NCI-H1436 (cell line): ENCODE measurements around the gene CTBP1.

Experiments
- DNase-seq: peaks from one replicate; lab custom pipeline; 2025; lab: John Stamatoyannopoulos, UW

Gene CTBP1

GRCh38 chr4:1249731-1250526 lies 999 bp upstream of the CTBP1 start:
- no peak for DNase-seq

DNA sequence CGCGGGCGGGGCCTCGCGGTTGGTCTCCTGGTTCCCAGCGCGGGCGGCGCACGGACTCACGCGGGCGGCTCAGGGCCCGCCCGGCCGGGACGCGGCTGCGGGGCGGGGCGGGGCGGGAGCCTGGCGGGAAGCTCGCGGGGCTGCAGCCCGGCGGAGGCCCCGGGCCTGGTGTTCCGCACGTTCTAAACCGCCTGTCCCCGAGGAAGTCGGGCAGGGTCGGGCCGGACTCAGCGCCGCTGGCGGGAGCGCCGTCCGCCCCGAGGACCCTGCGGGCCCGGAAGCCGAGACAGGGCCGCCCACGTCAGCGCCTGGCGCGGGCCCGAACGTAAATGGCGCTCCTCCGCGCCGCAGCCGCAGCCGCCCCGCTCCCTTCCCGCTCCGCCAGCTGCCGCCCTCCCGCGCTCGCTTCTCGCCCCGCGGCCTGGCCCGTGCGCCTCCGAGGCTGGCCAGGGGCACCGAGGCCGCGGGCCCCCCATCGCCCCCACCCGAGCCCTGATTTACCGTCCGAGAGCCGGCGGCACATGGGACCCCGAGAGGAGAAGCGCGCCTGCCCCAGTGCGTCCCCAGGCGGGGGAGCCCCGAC lies 309 bp upstream of the CTBP1 start:
- peak; percentile 85 for DNase-seq

GRCh38 chr4:1247864-1248244 lies 1.1 kb downstream of the CTBP1 start:
- DNase-seq, result no peak

GRCh38 chr4:1246901-1247863 lies 1.7 kb downstream of the CTBP1 start:
- DNase-seq, result peak; percentile 22

DNA sequence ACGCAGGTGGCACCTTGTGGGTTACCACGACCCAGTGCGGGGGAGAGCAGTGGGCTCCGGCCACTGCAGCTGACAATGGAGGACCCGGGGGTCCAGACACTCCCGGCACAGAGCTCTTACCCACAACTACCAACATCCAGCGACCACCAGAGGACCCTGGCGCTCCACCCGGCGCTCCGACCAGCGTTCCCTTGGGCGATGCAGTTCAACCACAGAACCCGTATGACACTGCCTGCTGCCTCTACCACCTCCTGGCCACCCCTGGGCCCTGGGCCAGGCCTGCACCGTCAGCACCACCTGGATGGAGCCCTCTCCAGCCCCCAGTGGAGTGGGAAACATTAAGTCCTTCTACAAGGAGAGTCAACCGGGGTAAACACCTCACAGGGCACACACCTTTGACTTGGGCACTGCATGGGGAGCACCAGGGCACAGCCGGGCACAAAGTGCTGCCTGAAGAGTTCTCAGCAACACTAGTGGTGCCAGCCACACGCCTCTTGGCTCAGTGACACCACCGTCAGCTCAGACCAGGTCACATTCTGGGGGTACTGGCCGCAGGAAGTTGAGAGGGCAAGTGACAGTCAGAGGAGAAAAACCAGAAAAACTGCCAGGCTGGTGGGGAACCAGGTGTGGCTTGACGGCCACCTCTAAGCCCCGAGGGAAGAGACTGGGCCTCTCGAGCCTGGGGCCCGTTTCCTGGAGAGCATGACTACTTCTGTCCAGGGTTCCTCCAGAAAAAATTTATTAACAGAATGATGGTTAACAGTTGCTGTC lies 2.6 kb downstream of the CTBP1 start:
- DNase-seq, result no peak

GRCh38 chr4:1245481-1246051 lies 3.4 kb downstream of the CTBP1 start:
- DNase-seq, result no peak

- DNase-seq, result no peak
Measured at GRCh38 chr4:1244978-1245471, 3.9 kb downstream of the CTBP1 start.

- no peak for DNase-seq
Measured at GRCh38 chr4:1244081-1244977, 4.6 kb downstream of the CTBP1 start.

DNA sequence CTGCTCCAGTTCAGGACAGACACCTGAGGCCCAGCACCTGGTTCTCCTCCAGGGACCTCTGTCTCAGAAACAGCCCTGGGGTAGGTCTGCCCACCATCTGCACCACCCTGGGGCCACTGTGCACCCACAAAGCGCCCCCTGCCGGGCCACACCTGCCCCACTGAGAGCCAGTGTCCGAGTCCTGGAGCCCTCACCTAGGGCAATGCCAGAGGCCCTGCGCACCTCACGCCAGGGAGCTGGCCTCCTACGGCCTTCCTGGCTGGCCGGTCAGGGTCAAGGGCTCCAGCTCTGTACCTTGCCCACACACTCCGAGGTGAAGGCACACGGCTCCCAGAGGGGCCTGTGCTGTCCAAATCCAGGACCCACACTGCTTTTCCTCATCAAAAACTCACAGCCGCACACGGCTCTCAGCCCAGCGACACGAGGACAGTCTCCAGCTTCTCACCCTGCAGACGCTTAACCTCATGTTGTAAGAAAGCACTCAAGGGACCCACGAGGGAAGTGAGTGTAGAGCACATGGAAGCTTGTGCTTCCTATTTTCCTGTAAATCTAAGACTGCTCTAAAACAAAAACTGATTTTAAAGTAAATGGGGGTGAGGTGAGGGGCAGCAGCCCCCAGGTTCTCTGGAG lies 5.4 kb downstream of the CTBP1 start:
- DNase-seq, result no peak

- DNase-seq, result no peak
Measured at GRCh38 chr4:1242506-1243450, 6.2 kb downstream of the CTBP1 start.

DNA sequence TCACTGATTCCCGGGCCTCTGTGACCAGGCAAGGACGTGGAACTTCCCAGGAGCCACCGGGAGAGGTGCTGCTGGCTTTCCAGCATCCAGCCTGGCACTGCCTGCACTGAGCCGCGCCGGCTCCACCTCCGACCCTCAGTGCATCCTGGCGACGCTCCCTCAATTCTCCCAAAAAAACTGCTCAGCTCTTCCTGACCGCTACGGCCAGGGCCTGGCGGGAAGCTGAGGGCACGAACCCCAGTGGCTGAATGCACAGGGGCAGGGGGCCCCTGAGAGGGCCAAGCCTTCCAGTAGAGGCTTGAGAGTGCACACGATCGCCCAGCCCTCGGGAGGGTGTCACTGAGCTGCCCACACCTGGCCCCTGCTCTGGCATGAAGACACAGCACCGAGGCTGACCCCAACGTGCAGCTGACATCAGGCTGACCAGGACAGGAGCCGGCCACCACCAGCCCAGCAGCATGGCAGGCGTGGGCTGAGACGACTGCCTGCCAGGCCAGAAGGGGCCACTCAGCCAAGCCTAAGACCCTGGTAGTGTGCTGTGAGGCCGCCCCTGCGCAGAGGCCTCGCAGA lies 6.9 kb downstream of the CTBP1 start:
- no peak for DNase-seq

DNA sequence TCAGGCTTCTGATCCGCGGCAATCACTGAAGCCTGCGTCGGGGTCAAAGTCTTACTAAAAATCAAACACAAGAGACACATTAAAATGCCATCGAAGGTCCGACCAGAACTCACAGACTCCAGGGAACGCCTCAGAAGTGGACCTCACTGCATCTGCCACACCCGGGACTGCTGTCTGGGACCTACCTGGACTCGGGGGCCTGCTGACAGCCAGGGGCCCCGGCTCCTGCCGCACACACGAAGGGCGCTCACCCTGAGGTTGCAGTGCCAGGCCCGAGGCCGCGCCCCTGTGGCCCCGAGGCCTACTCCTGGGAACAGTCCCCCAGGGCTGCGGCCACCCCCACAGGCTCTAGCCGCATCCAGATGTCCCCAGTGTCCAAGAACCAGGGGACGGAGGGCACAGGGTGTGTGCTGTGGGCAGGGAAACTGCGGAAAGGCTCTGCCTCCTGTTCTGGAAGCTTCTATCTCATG lies 7.4 kb downstream of the CTBP1 start:
- no peak for DNase-seq

DNA sequence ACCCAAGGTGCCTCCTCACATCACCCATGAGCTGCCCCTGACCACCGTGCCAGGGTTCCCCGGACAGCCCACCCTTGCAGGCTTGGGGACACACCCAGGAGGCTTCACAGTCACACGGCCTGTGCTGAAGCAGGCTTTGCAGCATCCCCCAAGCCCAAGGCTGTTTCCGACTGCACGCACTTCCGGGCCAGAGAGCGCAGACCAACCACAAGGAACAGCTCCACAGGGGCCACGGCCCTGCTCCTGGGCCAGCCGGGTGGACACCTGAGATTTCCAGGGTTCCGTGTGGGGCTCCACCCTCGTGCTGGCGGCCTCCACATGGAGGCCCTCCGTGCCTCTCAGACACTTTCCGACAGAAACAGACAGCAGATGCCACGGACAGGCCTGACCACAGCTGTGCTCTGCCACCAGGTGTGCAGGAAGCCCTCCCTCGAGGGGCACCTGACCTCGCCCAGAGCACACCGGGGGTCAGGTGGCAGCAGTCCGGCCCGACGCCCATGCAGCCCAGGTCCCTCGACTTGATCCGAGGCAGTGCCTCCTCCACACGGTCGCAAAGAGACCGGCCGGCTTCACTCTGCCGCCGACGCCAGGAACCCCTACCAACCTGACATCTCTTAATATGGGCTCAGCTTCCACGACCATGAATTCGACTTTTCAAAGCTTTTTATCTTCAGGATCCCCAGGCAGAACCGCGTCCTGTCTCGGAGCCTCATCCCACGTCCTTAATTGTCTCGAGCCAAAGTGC lies 8.0 kb downstream of the CTBP1 start:
- DNase-seq, result no peak

- no peak for DNase-seq
Measured at GRCh38 chr4:1239950-1240307, 9.0 kb downstream of the CTBP1 start.

DNA sequence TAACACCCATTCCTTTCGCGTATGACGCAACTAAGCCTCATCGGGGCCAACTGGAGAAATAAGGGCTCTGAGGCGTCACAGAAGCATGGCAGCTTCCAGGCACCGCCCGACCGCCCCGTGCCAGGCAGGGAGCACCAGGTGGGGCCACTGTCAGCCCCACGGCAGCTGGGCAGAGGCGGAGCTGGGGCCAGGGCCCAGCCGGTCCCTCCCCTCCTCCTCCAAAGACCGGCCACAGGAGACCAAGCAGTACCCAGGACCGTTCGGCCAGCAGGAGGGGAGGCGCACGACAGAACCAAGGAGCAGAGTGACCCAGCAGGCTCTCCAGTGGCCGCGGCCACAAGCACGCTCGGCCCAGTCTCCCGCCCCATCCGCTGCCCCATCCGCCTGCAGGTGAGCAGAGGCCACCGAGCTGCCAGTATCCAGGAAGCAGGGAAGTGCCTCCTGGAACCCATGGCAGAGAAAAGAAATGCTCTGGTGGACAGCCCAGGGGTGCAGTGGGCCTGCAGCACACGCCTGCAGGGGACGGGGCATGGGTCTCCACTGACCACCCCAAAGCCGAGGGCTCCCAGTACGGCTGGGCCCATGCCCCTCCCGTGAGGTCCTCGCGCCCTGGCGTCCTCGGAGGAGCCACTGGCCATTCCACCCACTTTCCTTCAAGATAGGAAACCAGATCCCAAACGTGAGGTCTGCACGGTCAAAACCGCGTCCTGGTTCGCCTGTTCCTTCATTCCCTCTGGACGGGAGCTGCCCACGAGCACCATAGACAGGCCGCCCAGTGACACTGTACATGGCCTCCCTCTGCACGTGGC lies 9.6 kb downstream of the CTBP1 start:
- no peak for DNase-seq

- no peak for DNase-seq
Measured at GRCh38 chr4:1238676-1239000, 10.3 kb downstream of the CTBP1 start.
